ENCODE measurements around the gene F2RL1.
"Not testable (repeated sequence)": the region's sequence is repeated elsewhere in the genome, so short reads cannot be mapped to it uniquely, and the experiment has no call there.

The F2RL1 gene

GRCh38 chr5:76808141-76808691 is 10.6 kb upstream of the F2RL1 start:
- DNase-seq: no peak

GRCh38 chr5:76809141-76809540 is 9.7 kb upstream of the F2RL1 start:
- no peak for DNase-seq

GRCh38 chr5:76810236-76810635 is 8.6 kb upstream of the F2RL1 start:
- DNase-seq: no peak

GRCh38 chr5:76811214-76811613 is 7.6 kb upstream of the F2RL1 start:
- peak; percentile 63 for DNase-seq

- DNase-seq: not testable (repeated sequence)
Measured at GRCh38 chr5:76812209-76812608, 6.6 kb upstream of the F2RL1 start.

- DNase-seq: peak; percentile 96
Measured at GRCh38 chr5:76813982-76814562, 4.8 kb upstream of the F2RL1 start.

GRCh38 chr5:76816110-76816831 is 2.6 kb upstream of the F2RL1 start:
- DNase-seq: peak; percentile 76

- no peak for DNase-seq
Measured at GRCh38 chr5:76819851-76820525, 1.2 kb downstream of the F2RL1 start.

GRCh38 chr5:76820526-76820890 is 1.7 kb downstream of the F2RL1 start:
- DNase-seq: no peak

GRCh38 chr5:76821136-76821535 is 2.3 kb downstream of the F2RL1 start:
- DNase-seq: no peak

- not testable (repeated sequence) for DNase-seq
Measured at GRCh38 chr5:76822105-76822731, 3.4 kb downstream of the F2RL1 start.

- DNase-seq: not testable (repeated sequence)
Measured at GRCh38 chr5:76826416-76826815, 7.6 kb downstream of the F2RL1 start.

GRCh38 chr5:76831110-76831452 is 12.3 kb downstream of the F2RL1 start:
- DNase-seq: peak; percentile 94

GRCh38 chr5:76836181-76836580 is 17.4 kb downstream of the F2RL1 start:
- DNase-seq: no peak

GRCh38 chr5:76836585-76836984 is 17.8 kb downstream of the F2RL1 start:
- DNase-seq: no peak

- peak; percentile 59 for DNase-seq
Measured at GRCh38 chr5:76838481-76839261, 19.8 kb downstream of the F2RL1 start.

- no peak for DNase-seq
Measured at GRCh38 chr5:76841361-76841760, 22.5 kb downstream of the F2RL1 start.

GRCh38 chr5:76845890-76846289 is 27.1 kb downstream of the F2RL1 start:
- DNase-seq: no peak

- no peak for DNase-seq
Measured at GRCh38 chr5:76849419-76850291, 30.8 kb downstream of the F2RL1 start, which contains the start of gene S100Z. S100Z (plus strand) TSS chr5:76850014; CDS start chr5:76875360, 25,346 bp downstream.

- no peak for DNase-seq
Measured at GRCh38 chr5:76850543-76851145, 31.8 kb downstream of the F2RL1 start.

- no peak for DNase-seq
Measured at GRCh38 chr5:76851728-76852369, 33.0 kb downstream of the F2RL1 start.
